CD4-positive, alpha-beta memory T cell (primary cell): ENCODE data around the gene PALLD. TPM values are rescaled to one million over a fixed set of nuclear protein-coding genes. Genes with fewer than 3 reads are reported as not detected.
A peak's percentile ranks its signal among the peaks of the same experiment; 100 is the strongest.

Source experiments
- CTCF ChIA-PET: fragments of 350-600 bp; sonication (Branson Sonifier 250); formaldehyde crosslinking; loops from one replicate; lab custom pipeline; 2021; ENCODE audit warnings: inconsistent platforms; ENCODE audit not compliant: partially characterized antibody; lab: Charles Lee
- POLR2A ChIA-PET: fragments of 350-600 bp; sonication (Branson Sonifier 250); formaldehyde crosslinking; loops from one replicate; lab custom pipeline; 2021; ENCODE audit not compliant: partially characterized antibody; lab: Charles Lee
- DNase-seq, 5 donors: peaks; one replicate each; pipeline versions ENCODE4 v3.0.0 to v3.0.0-alpha.2; 2020 to 2022; ENCODE audit warnings: mixed read lengths in 1 of 5
- H3K27ac ChIP-seq: one replicate; pipeline ENCODE4 v1.7.0; 2013; ENCODE audit warnings: low read depth, low read length
- H3K27me3 ChIP-seq: 2 replicates; pipeline ENCODE4 v1.7.0; 2013; ENCODE audit warnings: mild to moderate bottlenecking, low read length, moderate library complexity; ENCODE audit not compliant: insufficient read depth
- H3K36me3 ChIP-seq: 2 replicates; pipeline ENCODE4 v1.7.0; 2013; ENCODE audit warnings: mild to moderate bottlenecking, low read length, moderate library complexity; ENCODE audit not compliant: insufficient read depth
- H3K4me1 ChIP-seq: 2 replicates; pipeline ENCODE4 v1.7.0; 2013; ENCODE audit warnings: mild to moderate bottlenecking, low read length, moderate library complexity; ENCODE audit not compliant: insufficient read depth
- H3K4me3 ChIP-seq, 2 donors: one replicate each; pipeline ENCODE4 v1.7.0; 2013; ENCODE audit warnings: low read length in 2 of 2, mild to moderate bottlenecking in 1 of 2
- H3K9me3 ChIP-seq, 2 donors: one replicate each; pipeline ENCODE4 v1.7.0; 2013; ENCODE audit warnings: low read length in 2 of 2, control low read depth in 1 of 2; ENCODE audit not compliant: control insufficient read depth in 1 of 2
- H3K27ac Mint-ChIP-seq, 7 donors: one replicate each; pipeline ENCODE4 v1.8.0; 2020 to 2021; ENCODE audit warnings: mixed read lengths in 7 of 7, mild to moderate bottlenecking in 6 of 7, inconsistent platforms in 3 of 7, moderate library complexity in 3 of 7
- H3K27me3 Mint-ChIP-seq, 2 donors: one replicate each; pipeline ENCODE4 v1.8.0; 2020 to 2021; ENCODE audit warnings: mixed read lengths in 2 of 2
- H3K36me3 Mint-ChIP-seq, 2 donors: one replicate each; pipeline ENCODE4 v1.8.0; 2020 to 2021; ENCODE audit warnings: mixed read lengths in 2 of 2, inconsistent platforms in 1 of 2, mild to moderate bottlenecking in 1 of 2
- H3K4me1 Mint-ChIP-seq, 4 donors: one replicate each; pipeline ENCODE4 v1.8.0; 2020 to 2021; ENCODE audit warnings: mixed read lengths in 4 of 4, mild to moderate bottlenecking in 1 of 4
- H3K4me3 Mint-ChIP-seq, 8 donors: one replicate each; pipeline ENCODE4 v1.8.0; 2020 to 2021; ENCODE audit warnings: mixed read lengths in 8 of 8, mild to moderate bottlenecking in 7 of 8, moderate library complexity in 6 of 8, inconsistent platforms in 3 of 8
- H3K9me3 Mint-ChIP-seq, 8 donors: one replicate each; pipeline ENCODE4 v1.8.0; 2020 to 2021; ENCODE audit warnings: mixed read lengths in 8 of 8, mild to moderate bottlenecking in 5 of 8, inconsistent platforms in 3 of 8, moderate library complexity in 1 of 8
- intact Hi-C: fragments of 100-400 bp; cut with micrococcal nuclease; formaldehyde crosslinking; loops from one replicate; pipeline ENCODE4 v1.15.1; 2023
- polyA plus RNA-seq, 2 donors: library from polyadenylated mRNA; unstranded; fragments of 300-500 nt; fragmentation: Illumina TruSeq; gene quantifications; one replicate each; pipeline ENCODE4 v1.2.3, GENCODE V29; 2021
- total RNA-seq, 2 experiments: library from RNA; stranded (reverse); gene quantifications; one replicate each; pipeline ENCODE4 v1.2.3, GENCODE V29; 2021

PALLD gene
- total and polyA plus RNA-seq, 4 experiments from 2014 or later, result 0.55 to 1.4 (median 1.0) TPM; not detected in 1

DNA sequence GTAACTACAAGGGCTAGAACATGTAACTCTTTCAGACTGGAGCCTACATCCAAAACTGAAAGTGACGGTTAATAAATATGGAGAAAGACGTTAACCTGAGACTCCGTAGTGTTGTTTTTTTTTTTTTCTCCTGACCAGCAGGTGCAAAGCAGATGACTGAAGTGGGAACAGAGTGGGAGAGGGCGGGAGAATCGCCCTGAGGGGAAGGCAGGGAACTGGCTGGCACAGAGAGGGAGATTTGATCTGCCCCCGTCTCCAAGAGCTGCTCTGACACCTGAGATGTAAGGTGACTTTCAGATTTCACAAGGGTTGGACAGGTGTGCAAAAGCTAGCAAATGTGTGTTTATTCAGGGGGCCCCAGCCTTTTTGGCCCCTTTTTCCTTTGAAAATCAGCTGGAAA, 180.2 kb downstream of the PALLD start:
- intact Hi-C loops, result no loop called here
- H3K4me3 ChIP-seq, result no peak overlapping the region
- Mint-ChIP-seq H3K4me1 (no peaks in the 10 kb centered on the region), H3K27ac (no peak overlapping the region), H3K4me3 (no peak overlapping the region), H3K9me3 (no peaks in the 10 kb centered on the region), H3K27me3 (peaks cover 7 to 9% of the 10 kb centered on the region in 2 donors), H3K36me3 (no peaks in the 10 kb centered on the region)
- no peaks in the 10 kb centered on the region for H3K4me1 ChIP-seq
- no peaks in the 10 kb centered on the region for H3K27me3 ChIP-seq
- no peak overlapping the region for H3K27ac ChIP-seq
- ChIA-PET POLR2A (no interaction called here), CTCF (no interaction called here)
- no peaks in the 10 kb centered on the region for H3K9me3 ChIP-seq
- DNase-seq, result no peak
- H3K36me3 ChIP-seq, result no peaks in the 10 kb centered on the region

DNA sequence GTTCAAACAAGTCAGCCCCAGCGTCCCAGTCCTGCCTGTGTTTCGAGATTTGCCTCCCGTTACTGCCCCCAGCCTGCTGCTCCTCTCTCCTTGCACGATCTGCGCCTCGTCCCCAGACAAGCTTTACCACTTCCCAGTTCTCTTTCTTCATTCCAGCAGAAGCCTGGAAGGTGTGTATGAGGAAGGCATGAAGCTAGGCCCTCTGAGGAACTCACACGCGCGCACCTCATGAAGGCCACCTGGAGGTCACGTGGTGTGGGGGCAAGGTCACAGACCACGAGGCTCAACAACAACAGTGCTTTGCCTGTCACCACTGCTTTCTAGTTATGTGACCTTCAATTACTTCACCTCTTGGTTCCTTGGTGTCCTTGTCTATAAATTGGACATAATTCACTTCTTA, 181.0 kb downstream of the PALLD start:
- Histone ChIP-seq H3K36me3 (no peaks in the 10 kb centered on the region), H3K4me1 (no peaks in the 10 kb centered on the region), H3K27ac (no peak overlapping the region), H3K9me3 (no peaks in the 10 kb centered on the region), H3K27me3 (no peaks in the 10 kb centered on the region), H3K4me3 (no peak overlapping the region)
- H3K27me3 Mint-ChIP-seq, result peaks cover 7 to 9% of the 10 kb centered on the region in 2 donors
- DNase-seq, result no peak
- ChIA-PET POLR2A (no interaction called here), CTCF (no interaction called here)
- no peaks in the 10 kb centered on the region for H3K9me3 Mint-ChIP-seq
- no peak overlapping the region for H3K4me3 Mint-ChIP-seq
- intact Hi-C loops, result no loop called here
- H3K27ac Mint-ChIP-seq, result no peak overlapping the region
- H3K4me1 Mint-ChIP-seq, result no peaks in the 10 kb centered on the region
- no peaks in the 10 kb centered on the region for H3K36me3 Mint-ChIP-seq

DNA sequence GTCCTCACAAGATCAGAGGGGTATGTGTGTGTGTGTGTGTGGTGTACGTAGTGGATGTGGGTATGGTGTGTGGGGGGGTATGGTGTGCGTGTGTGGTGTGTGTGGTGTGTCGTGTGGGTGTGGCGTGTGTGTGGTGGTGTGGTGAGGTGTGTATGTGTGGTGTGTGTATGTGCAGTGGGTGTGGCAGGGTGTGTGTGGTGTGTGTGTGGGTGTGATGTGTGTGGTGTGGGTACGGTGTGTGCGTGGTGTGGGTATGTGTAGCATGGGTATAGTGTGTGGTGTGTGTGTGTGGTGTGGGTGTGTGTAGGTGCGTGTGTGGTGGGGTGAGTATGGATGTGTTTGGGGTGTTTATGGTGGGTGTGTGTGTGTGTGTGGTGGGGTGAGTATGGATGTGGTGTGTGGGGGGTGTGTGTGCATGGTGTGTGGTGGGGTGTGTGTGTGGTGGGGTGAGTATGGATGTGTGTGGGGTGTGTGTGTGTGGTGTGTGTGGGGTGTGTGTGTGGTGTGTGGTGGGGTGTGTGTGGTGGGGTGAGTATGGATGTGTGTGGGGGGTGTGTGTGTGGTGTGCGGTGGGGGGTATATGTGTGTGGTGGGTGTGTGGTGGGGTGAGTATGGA, 182.0 kb downstream of the PALLD start:
- ChIA-PET CTCF (no interaction called here), POLR2A (no interaction called here)
- H3K27me3 Mint-ChIP-seq, result peaks cover 7 to 9% of the 10 kb centered on the region in 2 donors
- H3K4me1 ChIP-seq, result no peaks in the 10 kb centered on the region
- no peaks in the 10 kb centered on the region for H3K4me1 Mint-ChIP-seq
- no peaks in the 10 kb centered on the region for H3K27me3 ChIP-seq
- DNase-seq, result no peak
- H3K36me3 Mint-ChIP-seq, result no peaks in the 10 kb centered on the region
- H3K36me3 ChIP-seq, result no peaks in the 10 kb centered on the region
- H3K9me3 ChIP-seq, result no peaks in the 10 kb centered on the region
- no peaks in the 10 kb centered on the region for H3K9me3 Mint-ChIP-seq
- no peak overlapping the region for H3K4me3 ChIP-seq
- peak overlapping the region in 1 of 7 donors; percentile 76 for H3K27ac Mint-ChIP-seq
- H3K4me3 Mint-ChIP-seq, result no peak overlapping the region
- H3K27ac ChIP-seq, result no peak overlapping the region
- intact Hi-C loops, result no loop called here

DNA sequence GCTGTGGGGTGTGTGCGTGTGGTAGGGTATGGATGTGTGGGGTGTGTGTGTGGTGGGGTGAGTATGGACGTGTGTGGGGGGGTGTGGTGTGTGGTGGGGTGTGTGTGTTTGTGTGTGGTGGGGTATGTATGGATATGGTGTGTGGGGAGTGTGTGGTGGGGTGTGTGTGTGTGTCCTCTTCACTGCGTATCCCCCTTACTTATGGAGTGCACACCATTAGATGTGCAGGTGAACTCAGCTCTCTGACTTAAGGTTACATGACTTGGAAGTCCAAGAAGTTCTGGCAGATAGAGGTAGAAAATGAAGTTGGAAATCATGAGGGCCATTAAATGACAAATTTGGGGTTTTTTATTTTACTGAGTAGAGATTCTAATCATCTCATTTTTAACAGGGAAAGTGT, 182.5 kb downstream of the PALLD start:
- Histone ChIP-seq H3K27ac (no peak overlapping the region), H3K9me3 (no peaks in the 10 kb centered on the region), H3K4me1 (no peaks in the 10 kb centered on the region), H3K36me3 (no peaks in the 10 kb centered on the region), H3K27me3 (no peaks in the 10 kb centered on the region), H3K4me3 (no peak overlapping the region)
- H3K9me3 Mint-ChIP-seq, result no peaks in the 10 kb centered on the region
- H3K4me1 Mint-ChIP-seq, result no peaks in the 10 kb centered on the region
- H3K4me3 Mint-ChIP-seq, result no peak overlapping the region
- CTCF ChIA-PET, result no interaction called here
- POLR2A ChIA-PET, result no interaction called here
- H3K27me3 Mint-ChIP-seq, result peaks cover 7 to 9% of the 10 kb centered on the region in 2 donors
- no peak overlapping the region for H3K27ac Mint-ChIP-seq
- intact Hi-C loops, result no loop called here
- DNase-seq, result no peak
- H3K36me3 Mint-ChIP-seq, result no peaks in the 10 kb centered on the region

DNA sequence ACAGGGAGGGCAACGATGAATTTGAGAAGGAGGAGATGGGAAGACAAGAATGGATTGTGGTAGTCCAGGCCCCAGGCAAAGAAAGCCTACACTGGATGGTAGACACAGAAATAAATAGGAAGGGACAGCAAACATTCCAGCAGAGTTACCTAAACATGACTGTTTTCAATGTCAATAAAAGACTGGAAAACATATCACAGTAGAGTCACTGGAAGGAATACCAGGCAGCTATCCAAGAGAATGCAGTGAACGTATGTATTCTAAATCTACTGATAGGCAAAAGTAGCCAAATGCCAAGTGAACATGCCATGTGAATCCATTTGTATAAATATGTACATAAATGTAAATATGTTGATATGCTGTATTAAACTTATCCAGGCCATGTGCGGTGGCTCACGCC, 183.0 kb downstream of the PALLD start:
- no peak for DNase-seq
- Histone ChIP-seq H3K9me3 (no peaks in the 10 kb centered on the region), H3K27me3 (no peaks in the 10 kb centered on the region), H3K36me3 (no peaks in the 10 kb centered on the region), H3K4me3 (no peak overlapping the region), H3K4me1 (no peaks in the 10 kb centered on the region), H3K27ac (no peak overlapping the region)
- H3K27me3 Mint-ChIP-seq, result peaks cover 7 to 9% of the 10 kb centered on the region in 2 donors
- ChIA-PET POLR2A (no interaction called here), CTCF (no interaction called here)
- no peak overlapping the region for H3K4me3 Mint-ChIP-seq
- no peaks in the 10 kb centered on the region for H3K4me1 Mint-ChIP-seq
- no peaks in the 10 kb centered on the region for H3K9me3 Mint-ChIP-seq
- no peaks in the 10 kb centered on the region for H3K36me3 Mint-ChIP-seq
- intact Hi-C loops, result no loop called here
- no peak overlapping the region for H3K27ac Mint-ChIP-seq

DNA sequence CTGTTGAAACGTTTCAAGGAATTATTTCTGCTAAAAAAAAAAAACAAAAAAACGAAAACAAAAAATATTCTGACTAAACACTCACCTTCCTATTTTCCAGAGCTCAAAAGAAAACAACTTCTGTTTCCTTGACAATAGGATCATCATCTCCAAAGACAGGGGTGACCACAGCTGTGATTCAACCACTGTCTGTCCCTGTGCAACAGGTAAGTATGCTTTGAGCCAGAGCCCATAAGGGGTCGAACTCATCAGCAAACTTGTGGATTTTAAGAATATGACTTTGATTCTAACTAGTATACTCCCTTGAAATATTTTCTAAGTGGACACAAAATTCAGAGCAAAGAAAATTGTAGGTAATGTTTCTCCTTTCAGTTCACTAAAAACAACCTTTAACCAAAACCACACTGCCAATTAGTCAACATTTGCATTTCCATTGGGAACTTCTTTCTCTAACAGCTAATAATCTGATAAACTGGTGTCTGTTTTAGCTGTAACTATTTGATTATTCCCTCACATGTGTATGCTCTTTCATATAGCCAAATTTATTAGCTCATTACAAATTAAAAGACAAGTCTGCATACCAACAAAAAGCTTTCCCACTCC, 186.1 kb downstream of the PALLD start:
- ChIA-PET POLR2A (no interaction called here), CTCF (interaction anchor here (0.7 to 1.1 kb wide), 2 partner anchors 10 to 35 kb away, joined by 3 read pairs; no protein-coding TSS in a partner anchor)
- Mint-ChIP-seq H3K27me3 (peaks cover 4 to 6% of the 10 kb centered on the region in 2 donors), H3K4me3 (no peak overlapping the region), H3K36me3 (no peaks in the 10 kb centered on the region), H3K27ac (no peak overlapping the region), H3K9me3 (no peaks in the 10 kb centered on the region), H3K4me1 (no peaks in the 10 kb centered on the region)
- no peak overlapping the region for H3K27ac ChIP-seq
- H3K9me3 ChIP-seq, result no peaks in the 10 kb centered on the region
- H3K36me3 ChIP-seq, result no peaks in the 10 kb centered on the region
- intact Hi-C loops, result no loop called here
- H3K4me3 ChIP-seq, result no peak overlapping the region
- no peaks in the 10 kb centered on the region for H3K27me3 ChIP-seq
- H3K4me1 ChIP-seq, result no peaks in the 10 kb centered on the region
- no peak for DNase-seq

DNA sequence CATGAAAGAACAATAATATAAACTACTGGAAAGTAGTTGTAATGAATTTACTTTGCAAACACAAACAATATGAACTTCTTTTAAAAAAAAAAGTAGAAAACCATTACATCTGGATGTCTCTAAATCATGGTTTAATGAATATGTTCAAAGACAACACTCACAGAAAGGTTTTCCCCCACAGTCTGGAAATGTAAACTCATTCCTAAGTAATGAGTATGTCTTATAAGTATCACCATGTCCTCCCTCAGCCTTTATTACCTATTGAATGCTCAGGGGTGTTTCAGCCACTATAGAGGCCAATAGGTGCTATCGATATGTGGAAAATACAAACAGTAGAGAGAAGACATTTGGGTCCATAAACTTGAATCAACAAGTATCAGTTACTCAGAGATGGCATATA, 186.7 kb downstream of the PALLD start:
- no peak for DNase-seq
- no peaks in the 10 kb centered on the region for H3K4me1 ChIP-seq
- Mint-ChIP-seq H3K27ac (no peak overlapping the region), H3K4me3 (no peak overlapping the region), H3K4me1 (no peaks in the 10 kb centered on the region), H3K9me3 (no peaks in the 10 kb centered on the region), H3K36me3 (no peaks in the 10 kb centered on the region), H3K27me3 (peaks cover 0 to 6% of the 10 kb centered on the region in 2 donors)
- intact Hi-C loops, result no loop called here
- H3K27me3 ChIP-seq, result no peaks in the 10 kb centered on the region
- H3K4me3 ChIP-seq, result no peak overlapping the region
- H3K9me3 ChIP-seq, result no peaks in the 10 kb centered on the region
- CTCF ChIA-PET, result no interaction called here
- H3K27ac ChIP-seq, result no peak overlapping the region
- H3K36me3 ChIP-seq, result no peaks in the 10 kb centered on the region
- POLR2A ChIA-PET, result no interaction called here
